Endometrium (tissue), 2 donors: ENCODE results near the gene SEC14L1.
"Not testable (repeated sequence)": the region's sequence is repeated elsewhere in the genome, so short reads cannot be mapped to it uniquely, and the experiment has no call there.

Experiments
- FAIRE-seq: peaks from 2 replicates; lab custom pipeline; 2012; peaks lifted over from hg19 to GRCh38; lab: Jason Lieb, UNC
- donor health status: control.
- donor health status: control.

SEC14L1 gene

DNA sequence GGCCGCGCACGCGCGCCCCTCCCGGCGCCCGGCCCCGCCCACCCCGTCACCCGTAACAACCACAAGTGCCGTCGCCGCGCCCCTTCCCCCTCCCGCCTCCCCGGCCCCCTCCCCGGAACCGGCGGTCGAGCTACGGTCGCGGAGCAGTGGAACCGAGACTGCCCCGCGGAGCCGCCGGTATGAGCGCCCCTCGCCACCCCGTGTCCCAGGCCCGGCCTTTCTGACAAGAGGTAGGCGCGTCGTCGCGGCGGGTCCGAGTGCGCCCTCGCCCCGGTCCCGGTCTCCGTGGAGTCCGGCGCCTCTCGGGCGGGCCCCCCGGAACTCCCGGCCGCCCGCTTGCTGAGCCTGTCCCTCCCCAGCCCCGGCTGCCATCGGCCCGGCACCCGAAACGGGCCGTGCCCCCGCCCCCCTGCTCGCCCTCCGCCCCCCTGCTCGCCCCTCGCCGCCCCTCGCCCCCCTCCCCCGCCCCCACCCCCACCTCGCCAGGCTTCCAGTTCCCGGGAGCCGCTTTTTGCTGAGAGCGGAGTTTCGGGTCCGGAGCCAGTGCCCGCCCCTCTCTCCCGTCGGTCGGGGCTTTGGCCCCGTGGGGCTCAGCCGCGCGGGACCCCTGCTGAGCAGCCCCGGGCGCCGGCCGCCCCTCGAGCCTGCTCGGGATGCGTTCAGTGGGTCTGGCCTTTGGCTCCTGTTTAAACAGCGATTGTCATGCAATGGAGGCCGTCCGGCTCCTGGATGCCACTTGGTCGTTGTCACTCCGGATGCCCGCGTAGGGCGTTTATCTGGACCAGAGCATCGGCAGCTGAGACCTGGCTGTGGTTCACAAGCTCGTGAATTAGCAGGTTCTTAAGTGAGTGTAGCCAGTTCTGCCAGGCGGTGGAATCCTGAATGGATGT is at the start of gene SEC14L1:
TSS of gene SEC14L1 (plus strand) at position 92 of the 890 bp plus-strand sequence. CDS start 2,628 bp downstream, outside the sequence.
- no peak for FAIRE-seq

DNA sequence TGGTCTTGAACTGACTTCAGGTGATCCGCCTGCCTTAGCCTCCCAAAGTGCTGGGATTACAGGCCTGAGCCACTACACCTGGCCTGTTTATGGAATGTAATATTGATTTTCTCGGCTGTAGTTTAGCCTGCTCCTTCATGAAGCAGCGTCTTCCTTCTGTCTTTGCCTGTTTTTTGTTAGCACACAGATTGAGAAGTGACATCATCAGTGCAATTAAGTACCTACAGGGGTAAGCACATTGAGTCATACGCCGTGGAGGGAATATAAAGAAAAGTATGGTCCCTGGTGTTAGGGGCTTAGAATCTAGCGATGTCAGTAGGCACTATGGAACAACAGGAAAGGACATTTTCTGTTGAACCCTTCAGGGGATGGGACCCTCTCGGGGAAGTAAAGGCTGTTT is 48.7 kb upstream of the SEC14L1 start:
- no peak for FAIRE-seq

DNA sequence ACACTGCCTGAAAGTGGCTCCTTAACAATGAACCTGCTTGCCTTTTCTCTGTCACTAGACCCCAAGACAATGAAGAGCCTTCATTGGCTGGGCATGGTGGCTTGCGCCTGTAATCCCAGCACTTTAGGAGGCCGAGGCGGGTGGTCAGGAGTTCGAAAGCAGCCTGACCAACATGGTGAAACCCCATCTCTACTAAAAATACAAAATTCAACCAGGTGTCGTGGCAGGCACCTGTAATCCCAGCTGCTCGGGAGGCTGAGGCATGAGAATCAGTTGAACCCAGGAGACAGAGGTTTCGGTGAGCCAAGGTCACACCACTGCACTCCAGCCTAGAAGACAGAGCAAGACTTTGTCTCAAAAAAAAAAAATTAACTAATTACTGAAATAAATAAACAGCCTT is 45.3 kb upstream of the SEC14L1 start:
- FAIRE-seq, result no peak

DNA sequence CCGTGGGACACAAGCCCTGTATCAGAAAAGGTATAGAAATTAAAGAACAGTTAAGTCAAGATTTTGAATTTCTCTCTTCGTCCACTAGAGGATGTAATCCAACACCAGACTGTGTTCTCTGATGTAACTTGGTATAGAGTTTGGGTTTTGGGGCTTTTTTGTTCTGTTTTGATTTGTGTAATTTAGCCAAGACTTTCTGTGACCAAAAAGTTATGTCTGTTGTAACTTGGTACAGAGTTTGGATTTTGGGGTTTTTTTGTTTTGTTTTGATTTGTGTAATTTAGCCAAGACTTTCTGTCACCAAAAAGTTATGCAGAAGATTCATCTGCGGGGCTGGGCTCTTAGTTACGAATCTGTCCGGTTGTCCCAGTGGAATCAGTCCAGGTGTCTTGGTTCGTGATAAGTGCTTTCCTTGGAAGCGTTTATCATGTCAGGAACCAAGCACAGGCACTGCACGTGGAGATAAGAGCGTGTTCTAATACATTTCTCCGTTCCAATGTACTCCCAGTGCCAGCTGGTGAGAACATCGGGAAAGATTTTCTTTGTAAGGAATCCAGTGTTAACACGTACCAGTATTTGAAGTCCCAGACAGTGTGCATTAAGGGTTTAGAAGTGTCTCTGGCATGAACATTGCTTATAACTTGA is 44.1 kb upstream of the SEC14L1 start:
- peak; percentile 73 for FAIRE-seq

DNA sequence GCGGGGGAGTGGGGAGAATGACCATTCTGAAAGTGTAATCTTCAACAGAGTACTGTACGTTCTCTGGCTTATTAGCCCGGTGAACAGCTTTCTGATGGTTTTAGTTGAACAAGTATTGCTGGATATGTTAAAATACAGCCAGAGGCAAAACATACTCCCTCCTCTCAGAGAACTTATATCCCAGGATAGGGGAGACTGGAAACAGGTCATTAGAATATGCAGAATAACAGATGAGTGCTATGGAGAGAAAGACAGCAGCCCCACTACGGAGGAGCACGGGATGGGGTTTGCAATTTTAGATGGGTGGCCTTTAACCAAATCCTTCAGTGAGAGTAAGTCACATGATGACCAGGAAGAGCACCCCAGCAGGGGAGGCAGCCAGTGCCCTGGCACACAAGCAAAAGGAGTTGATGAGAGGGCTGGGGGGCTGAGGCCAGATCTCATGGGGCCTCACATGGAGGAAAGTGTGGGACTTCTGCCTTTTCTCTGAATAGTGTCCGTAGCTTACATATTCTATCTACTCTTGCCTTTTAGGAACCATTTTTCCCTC is 43.1 kb upstream of the SEC14L1 start:
- FAIRE-seq, result no peak

DNA sequence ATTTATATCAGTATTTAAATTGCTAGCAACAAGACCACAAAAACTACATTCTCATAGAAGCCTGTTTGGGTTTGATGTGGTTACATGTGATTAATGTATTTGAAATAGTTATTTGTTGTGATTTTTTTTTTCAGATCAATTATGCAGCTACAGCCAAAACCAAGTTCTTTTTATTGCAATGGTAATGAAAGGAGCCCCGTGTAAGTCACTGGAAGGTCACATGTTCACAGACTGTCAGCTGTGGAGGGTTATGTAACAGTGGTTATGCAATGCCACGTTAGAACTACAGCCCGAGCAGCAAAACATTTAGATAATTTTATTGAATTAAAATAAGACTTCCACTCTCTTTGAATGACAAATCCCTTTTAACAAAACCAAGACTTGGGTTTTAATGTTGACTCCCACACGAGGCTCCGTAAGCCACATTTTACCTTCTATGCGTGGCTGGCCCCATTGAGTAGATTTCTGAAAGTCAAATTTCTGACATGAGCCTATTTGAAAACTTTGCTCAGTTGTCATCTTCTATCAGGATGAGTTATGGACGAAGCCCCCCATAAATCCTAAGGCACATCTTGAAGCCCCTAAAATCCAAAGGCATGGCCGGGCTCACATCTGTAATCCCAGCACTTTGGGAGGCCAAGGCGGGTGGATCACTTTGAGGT is 41.8 kb upstream of the SEC14L1 start:
- FAIRE-seq, result peak; percentile 71

DNA sequence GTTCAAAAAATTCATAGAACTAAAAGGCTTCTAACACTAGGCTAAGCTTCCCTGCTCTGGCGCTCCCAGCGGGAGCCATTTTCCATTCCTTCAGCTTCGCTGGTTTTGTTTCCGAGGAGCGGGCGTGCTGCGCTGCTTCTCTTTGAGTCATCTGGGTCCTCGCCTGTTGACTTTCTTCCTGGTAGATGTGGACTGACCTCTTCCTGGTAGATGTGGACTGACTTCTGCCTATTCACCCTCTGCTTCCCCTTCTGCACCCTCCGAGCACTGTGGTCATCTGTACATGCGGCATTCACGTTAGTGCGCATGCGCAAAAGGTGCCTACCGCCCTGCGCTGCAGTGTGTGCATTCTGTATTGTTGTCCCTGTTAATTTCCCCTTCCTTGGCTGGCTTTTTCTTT is 40.8 kb upstream of the SEC14L1 start:
- no peak for FAIRE-seq

DNA sequence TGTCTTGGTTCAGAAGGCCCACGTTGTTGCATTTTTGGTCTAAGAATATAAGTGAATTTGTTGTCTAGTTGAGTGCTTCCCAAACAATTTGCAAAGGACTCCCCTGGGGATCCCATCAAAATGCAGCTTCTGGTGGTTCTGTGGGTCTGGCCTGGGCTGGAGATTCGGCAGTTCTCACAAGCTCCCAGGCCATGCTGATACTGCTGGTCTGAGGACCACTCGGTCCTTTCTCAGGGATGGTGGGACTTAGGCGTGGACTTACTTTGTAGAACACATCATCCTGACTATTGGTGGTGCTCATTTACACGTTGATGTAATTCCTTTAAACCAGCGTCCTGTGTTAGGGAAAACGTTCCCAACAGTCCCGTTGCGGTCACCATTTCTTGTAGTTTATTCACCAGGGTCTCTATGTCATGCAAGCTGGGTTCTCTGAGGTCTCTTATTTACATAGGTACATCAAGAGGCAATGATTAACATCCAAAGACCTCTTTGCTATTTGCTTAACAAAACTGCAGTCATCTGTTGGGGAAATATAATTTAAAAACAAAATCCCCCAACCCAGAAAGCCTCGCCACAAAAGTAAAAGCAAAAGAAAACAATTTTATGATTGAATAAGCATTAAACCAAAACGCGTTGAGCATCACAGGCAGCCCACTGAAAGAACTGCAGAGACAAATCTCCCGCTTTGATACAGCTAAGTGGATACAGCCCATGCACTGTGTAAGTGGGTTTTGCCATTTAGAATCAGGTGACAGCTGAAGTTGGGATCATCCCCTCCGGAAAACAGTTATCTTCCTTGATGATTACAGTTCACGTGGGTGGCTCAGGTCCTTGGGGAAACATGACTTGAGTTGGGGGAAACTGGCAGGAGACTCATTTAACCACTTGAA is 39.0 kb upstream of the SEC14L1 start:
- FAIRE-seq, result no peak

DNA sequence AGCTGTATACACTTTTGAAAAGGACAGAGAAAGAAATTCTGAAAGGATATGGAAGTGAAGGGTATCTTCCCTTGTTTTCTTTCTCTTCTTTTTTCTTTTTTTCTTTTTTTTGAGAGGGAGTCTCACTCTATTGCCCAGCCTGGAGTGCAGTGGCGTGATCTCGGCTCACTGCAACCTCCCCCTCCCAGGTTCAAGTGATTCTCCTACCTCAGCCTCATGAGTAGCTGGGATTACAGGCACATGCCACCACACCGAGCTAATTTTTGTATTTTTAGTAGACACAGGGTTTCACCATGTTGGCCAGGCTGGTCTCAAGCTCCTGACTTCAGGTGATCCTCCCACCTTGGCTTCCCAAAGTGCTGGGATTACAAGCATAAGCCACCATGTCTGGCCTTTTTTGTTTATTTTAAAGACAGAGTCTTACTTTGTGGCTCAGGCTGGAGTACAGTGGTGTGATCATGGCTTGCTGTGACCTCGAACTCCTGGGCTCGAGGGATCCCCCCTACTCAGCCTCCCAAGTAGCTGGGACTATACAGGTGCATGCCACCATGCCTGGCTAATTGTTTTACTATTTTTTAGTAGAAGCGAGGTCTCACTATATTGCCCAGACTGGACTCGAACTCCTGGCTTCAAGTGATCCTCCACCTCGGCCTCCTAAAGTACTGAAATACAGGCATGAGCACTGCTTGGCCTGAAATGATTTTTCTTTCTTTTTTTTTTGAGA is 38.2 kb upstream of the SEC14L1 start:
- not testable (repeated sequence) for FAIRE-seq

DNA sequence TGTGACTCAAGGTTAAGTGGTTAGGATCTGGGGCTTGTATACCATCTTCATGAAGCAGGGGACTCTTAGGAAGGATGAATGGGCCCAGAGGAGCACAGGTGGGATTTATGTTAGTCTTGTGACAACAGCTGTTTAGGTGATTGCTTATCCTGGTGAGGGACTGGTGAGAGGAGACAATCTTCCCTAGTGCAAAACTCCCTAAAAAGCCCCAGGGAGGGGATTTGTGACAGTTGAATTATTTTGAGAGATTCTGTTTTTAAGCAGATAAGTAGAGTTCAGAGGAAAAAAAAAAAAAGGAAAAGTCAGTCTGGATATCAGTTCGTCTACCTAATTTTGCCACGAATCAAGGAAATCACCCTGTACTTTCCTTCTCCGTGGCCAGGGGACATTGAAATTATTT is 35.1 kb upstream of the SEC14L1 start:
- no peak for FAIRE-seq

DNA sequence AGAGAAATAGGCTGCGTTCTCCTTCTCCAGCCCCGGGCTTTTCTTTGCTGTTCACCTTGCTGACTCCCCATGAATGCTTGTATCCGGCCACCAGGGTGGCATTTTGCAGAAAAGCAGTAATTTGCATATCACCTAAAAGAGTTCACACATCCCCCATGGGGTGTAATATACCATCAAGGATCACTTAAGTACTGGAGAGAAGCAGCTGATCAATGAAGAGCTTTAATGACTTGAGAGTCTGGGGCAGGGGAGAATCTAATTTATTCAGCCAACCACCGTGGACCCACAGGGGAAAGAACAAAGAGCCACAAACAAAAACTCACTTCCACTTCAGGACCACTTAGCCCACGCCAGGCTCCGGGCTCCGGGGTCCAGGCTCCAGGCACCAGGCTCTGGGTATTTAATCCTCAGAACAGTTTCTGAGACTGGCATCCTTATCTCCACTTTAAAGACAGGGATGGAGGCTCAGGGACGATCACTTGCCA is 33.9 kb upstream of the SEC14L1 start:
- FAIRE-seq, result no peak

DNA sequence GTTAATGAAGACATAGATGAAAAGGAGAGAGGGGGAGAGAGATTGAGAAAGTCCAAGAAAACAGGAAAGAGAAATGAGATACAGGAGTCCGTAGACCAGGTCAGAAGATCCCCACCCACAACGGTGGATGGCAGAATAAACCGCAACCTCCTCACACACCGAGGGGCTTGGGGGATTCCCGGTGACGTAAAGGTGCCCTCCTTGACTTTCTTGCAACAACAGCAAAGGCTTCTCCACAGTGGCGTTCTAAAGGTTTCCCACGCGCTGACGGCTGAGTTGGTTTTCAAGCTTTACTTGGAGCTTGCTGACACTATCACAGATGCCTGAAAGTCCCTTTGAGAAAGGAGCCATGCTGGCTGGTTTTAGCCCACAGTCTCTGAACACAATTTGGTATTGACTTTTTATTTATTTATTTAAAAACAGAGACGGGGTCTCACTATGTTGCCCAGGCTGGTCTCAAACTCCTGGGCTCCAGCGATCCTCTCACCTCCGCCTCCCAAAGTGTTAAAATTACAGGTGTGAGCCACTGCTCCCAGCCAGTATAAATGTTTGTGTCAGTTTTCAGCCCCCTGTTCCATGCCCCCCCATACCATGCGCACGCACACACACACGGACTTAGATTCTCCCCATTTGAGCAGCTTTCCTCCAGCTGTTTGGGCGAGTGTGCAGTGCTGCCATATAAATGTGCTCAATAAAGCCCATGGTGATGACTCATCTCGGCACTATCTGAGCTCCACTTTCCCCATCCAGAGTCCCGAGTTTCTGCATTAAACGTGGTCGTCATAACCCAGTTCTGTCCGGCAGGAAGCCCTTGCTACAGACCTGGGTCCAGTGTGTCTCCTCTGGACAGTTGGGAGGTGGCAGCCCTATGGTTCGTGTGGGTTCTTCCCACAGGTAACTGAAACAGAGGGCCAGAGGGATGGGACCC is 33.0 kb upstream of the SEC14L1 start:
- FAIRE-seq, result no peak

DNA sequence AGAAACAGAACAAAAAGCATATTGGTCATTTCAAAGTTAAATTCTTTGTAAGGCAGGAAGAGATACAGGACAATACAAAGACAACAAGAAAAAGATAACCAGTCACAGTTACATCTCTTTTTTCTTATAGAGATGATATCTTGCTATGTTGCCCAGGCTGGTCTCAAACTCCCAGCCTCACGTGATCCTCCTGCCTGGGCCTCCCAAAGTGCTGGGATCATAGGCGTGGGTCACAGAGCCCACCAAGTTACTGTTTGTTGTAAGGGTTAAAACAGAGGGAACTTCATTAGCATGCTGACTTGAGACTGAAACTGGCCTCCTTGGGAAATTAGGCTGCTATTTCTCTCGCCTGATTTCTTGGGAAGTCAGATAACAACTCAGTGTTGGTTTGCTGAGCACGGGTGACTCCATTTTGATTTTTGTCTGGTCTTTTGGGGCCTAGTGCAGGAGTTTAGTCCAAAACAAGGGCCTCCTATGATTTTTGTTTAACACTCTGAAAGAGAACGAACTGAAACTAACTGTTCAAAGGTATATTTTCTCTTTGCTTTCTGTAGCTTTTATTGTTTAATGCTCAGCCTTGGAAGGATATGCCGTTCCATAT is 31.5 kb upstream of the SEC14L1 start:
- FAIRE-seq, result no peak

DNA sequence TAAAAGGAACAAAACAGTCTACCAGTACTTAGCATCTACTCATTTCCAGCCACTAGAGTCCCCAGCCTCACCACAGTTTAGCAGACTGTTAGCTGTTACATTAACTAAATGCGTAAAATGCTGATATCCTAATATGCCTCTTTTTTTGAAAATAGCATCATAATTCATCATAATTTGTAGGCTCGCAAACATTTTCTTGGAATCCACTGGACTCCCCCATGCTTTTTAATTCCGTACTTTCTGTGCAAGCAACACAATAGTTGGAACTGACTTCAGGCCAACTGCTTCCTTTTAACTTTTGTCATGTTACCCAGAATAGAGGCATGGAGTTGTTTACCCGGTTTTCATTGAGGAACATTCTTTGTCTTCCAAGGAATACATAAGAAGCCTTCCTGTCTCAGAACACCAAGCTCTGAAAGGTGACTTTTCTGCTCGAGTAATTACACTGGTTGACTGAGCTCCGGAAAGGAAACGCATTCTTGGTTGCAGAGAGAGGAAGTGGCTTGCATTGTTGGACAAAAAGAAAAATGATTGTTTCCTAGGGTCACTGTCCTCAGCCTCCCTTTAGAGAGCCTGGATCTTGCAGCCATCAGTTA is 30.9 kb upstream of the SEC14L1 start:
- FAIRE-seq, result peak; percentile 43

DNA sequence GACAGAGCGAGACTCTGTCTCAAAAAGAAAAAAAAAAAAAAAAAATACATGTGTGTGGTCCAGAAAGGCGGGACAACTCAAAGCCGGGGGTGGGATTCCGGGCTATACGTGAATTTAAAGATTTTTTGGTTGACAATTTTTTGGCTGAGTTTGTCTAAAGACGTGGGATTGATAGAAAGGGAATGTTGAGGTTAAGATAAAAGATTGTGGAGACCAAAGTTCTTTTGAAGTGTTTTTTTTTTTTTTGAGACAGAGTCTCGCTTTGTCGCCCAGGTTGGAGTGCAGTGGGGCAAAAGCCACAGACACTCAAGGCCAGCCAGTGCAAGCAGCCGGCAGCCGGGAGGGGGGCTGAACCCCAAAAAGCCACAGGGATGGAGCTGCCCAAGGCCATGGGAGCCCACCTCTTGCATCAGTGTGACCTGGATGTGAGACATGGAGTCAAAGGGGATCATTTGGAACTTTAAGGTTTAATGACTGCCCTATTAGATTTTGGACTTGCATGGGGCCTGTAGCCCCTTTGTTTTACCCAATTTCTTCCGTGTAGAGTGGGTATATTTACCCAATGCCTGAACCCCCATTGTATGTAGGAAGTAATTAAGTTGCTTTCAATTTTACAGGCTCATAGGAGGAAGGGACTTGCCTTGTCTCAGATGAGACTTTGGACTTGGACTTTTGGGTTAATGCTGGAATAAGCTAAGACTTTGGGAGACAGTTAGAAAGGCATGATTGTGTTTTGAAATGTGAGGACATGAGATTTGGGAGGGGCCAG is 29.4 kb upstream of the SEC14L1 start:
- not testable (repeated sequence) for FAIRE-seq

DNA sequence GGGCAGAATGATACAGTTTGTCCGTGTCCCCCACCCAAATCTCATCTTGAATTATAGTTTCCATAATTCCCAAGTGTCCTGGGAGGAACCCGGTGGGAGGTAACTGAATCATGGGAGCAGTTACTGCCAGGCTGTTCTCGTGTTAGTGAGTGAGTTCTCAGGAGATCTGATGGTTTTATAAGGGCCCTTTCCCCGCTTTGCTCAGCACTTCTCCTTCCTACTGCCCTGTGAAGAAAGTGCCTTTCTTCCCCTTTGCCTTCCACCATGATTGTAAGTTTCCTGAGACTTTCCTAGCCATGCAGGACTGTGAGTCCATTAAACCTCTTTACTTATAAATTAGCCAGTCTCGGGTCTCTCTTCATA is 28.9 kb upstream of the SEC14L1 start:
- FAIRE-seq, result no peak

DNA sequence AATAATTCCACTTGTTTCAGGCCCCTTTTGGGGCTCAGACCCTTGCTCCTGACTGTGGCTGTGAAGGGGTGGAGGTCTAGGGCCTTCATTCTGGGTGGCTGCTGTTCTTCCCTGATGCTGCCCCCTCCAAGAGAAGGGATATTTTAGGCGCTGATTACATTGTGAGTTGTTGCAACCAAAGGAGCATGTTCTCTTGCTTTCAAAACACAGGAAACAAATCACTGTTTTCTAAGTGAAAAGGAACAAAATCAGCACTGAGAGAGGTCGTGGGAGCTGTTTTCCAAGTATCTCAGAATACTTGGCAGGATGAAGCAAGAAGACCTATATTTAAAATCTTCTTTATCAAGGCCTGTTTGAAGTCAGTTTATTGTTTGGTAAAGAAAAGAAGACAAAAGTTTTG is 25.3 kb upstream of the SEC14L1 start:
- FAIRE-seq, result no peak

DNA sequence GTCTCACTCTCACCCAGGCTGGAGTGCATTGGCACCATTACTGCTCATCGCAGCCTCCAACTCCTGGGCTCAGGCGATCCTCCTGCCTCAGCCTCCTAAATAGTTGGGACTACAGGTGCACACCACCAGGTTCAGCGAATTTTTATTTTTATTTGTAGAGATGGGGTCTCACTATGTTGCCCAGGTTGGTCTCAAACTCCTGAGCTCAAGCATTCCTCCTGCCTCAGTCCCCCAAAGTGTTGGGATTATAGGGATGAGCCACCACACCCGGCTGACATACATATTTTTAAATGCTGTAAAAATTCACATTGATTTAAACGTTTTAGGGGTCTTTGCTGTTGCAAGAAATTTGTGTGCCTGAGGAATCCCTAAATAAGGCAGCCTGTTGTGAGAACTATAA is 24.8 kb upstream of the SEC14L1 start:
- FAIRE-seq, result no peak
